Thymus (tissue), 14 donors: ENCODE measurements around the gene OR2K2. TPM values are rescaled to one million over a fixed set of nuclear protein-coding genes. Genes with fewer than 3 reads are reported as not detected.

ENCODE experiments used
- DNase-seq, 9 donors: peaks; one replicate each; pipeline ENCODE4 v3.0.0-alpha.2; 2013; ENCODE audit warnings: low spot score in 9 of 9, low read depth in 6 of 9, missing footprints in 1 of 9
- H3K27ac ChIP-seq, 2 donors: one replicate each; pipeline ENCODE4 v1.5.1; 2013; ENCODE audit warnings: control low read depth in 1 of 2, low read depth in 1 of 2, low read length in 1 of 2, mild to moderate bottlenecking in 1 of 2, moderate library complexity in 1 of 2
- H3K27me3 ChIP-seq, 2 donors: one replicate each; pipeline ENCODE4 v1.5.1; 2013; ENCODE audit warnings: low read length in 1 of 2; ENCODE audit not compliant: control insufficient read depth in 2 of 2, insufficient read depth in 1 of 2
- H3K36me3 ChIP-seq, 2 donors: one replicate each; pipeline ENCODE4 v1.5.1; 2013; ENCODE audit warnings: low read length in 1 of 2, mild to moderate bottlenecking in 1 of 2, moderate library complexity in 1 of 2; ENCODE audit not compliant: control insufficient read depth in 2 of 2, insufficient read depth in 2 of 2
- H3K4me1 ChIP-seq, 2 donors: one replicate each; pipeline ENCODE4 v1.5.1; 2013; ENCODE audit warnings: low read length in 2 of 2; ENCODE audit not compliant: control insufficient read depth in 2 of 2, insufficient read depth in 2 of 2
- H3K4me3 ChIP-seq, 2 donors: one replicate each; pipeline ENCODE4 v1.5.1; 2013; ENCODE audit warnings: low read length in 2 of 2, control low read depth in 1 of 2, mild to moderate bottlenecking in 1 of 2
- H3K9me3 ChIP-seq, 2 donors: one replicate each; pipeline ENCODE4 v1.5.1; 2013; ENCODE audit warnings: low read length in 1 of 2, mild to moderate bottlenecking in 1 of 2; ENCODE audit not compliant: control insufficient read depth in 2 of 2, insufficient read depth in 1 of 2
- WGBS: extraction: QIAGEN DNeasy Blood & Tissue Kit; methylation state at CpG from one replicate; pipeline ENCODE4 v1.1.7; 2013; 5-methylcytosine and 5-hydroxymethylcytosine counted together
- long read RNA-seq, 10 donors: transcript quantifications; one replicate each; lab custom pipeline, GENCODE V29; 2026
- polyA plus RNA-seq: library from polyadenylated mRNA; stranded (reverse); fragments of 200-250 nt; gene quantifications from one replicate; pipeline ENCODE4 v1.2.3, GENCODE V29; 2013
- total RNA-seq: library from RNA; stranded (reverse); fragments of 120-200 nt; gene quantifications from one replicate; pipeline ENCODE4 v1.2.4, GENCODE V29; 2013
- donor health status: healthy.

OR2K2 gene, protein sequence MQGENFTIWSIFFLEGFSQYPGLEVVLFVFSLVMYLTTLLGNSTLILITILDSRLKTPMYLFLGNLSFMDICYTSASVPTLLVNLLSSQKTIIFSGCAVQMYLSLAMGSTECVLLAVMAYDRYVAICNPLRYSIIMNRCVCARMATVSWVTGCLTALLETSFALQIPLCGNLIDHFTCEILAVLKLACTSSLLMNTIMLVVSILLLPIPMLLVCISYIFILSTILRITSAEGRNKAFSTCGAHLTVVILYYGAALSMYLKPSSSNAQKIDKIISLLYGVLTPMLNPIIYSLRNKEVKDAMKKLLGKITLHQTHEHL
- total RNA-seq (not detected), polyA plus RNA-seq (not detected)
- long read RNA-seq, donor 1: 0 reads
- long read RNA-seq, donor 2: 0 reads
- long read RNA-seq, donor 3: 0 reads
- long read RNA-seq, donor 4: 0 reads
- long read RNA-seq, donor 5: 0 reads
- long read RNA-seq, donor 6: 0 reads
- long read RNA-seq, donor 7: 0 reads
- long read RNA-seq, donor 8: 0 reads
- long read RNA-seq, donor 9: 0 reads
- long read RNA-seq, donor 10: 0 reads

DNA sequence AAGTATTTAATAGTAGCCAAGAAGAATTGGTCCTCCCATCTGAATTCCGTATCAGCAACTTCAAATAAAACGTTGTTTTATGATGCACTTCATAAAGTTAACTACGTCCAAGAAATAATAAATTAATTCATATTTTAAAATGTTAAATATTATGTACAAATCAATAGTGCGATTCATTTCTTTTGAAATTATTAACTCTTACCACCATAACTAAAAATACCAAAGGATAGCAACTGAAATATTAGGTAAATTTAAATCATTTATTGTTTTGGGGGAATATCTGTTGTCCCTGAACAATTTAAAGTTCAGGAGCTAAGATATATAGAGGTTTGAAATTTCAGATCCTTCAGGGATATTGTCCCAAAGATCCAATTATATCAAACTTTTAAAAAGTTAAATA lies at the start of gene OR2K2:
TSS of gene OR2K2 (minus strand) at position 101 of the 400 bp plus-strand sequence. CDS start 1,791 bp downstream, outside the sequence.
- H3K36me3 ChIP-seq: no peaks in the 10 kb centered on the region
- no peak for DNase-seq
- no peaks in the 10 kb centered on the region for H3K9me3 ChIP-seq
- WGBS: 97% methylated on average over 4 of the region's 4 CpGs
- no peaks in the 10 kb centered on the region for H3K4me1 ChIP-seq
- H3K27ac ChIP-seq: no peak within 1 kb of the TSS
- H3K4me3 ChIP-seq: no peak within 1 kb of the TSS
- H3K27me3 ChIP-seq: no peaks in the 10 kb centered on the region

GRCh38 chr9:111375817-111376564 lies 46.0 kb upstream of the OR2K2 start:
- no peak for DNase-seq
- Histone ChIP-seq H3K4me3 (no peak overlapping the region), H3K27ac (no peak overlapping the region), H3K36me3 (peaks cover 20% of the 10 kb centered on the region in 2 donors), H3K4me1 (no peaks in the 10 kb centered on the region), H3K9me3 (no peaks in the 10 kb centered on the region), H3K27me3 (no peaks in the 10 kb centered on the region)
- WGBS: 99% methylated on average over 3 of the region's 3 CpGs

DNA sequence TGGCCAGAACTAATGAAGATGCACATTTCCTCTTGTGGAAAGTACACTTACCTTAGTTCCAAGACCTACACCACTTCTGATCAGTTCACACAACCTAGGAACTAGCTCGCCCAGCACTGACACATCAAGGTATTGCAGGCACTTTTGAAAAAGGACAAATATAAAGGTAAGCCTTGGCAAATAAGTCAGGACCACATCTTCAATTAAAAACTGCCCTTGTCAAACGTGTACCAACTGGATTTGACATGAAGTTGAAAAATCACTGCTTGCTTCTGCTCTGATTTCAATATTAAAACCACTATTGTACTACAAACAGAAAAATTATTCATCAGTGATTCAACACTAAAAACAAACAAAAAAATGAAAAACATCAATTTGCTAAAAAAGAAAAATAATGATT lies 45.0 kb upstream of the OR2K2 start:
- Histone ChIP-seq H3K4me1 (no peaks in the 10 kb centered on the region), H3K36me3 (peaks cover 23 to 28% of the 10 kb centered on the region in 2 donors), H3K27ac (no peak overlapping the region), H3K9me3 (no peaks in the 10 kb centered on the region), H3K27me3 (no peaks in the 10 kb centered on the region), H3K4me3 (no peak overlapping the region)
- DNase-seq: no peak
- 97% methylated on average over 2 of the region's 2 CpGs for WGBS

DNA sequence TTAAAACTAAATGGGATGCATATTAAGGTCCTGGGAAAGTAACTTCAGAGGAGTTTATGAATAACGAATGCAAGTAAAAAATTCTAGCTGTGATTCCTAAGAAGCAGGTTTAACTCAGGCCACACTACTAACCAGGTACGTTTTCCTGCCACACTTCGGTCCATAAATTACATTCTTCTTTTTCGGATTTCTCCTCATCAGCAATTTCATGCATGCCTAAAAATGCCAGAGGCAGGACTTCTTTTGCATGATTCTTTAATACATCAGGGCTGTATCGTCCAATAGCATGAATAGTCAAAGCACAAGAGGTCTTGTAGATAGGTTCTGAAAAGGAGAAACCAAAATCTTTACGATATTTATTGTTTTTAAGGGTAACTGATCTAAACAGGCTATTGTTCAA lies 42.3 kb upstream of the OR2K2 start:
- no peaks in the 10 kb centered on the region for H3K27me3 ChIP-seq
- no peak overlapping the region for H3K27ac ChIP-seq
- peaks cover 26 to 33% of the 10 kb centered on the region in 2 donors for H3K36me3 ChIP-seq
- H3K9me3 ChIP-seq: no peaks in the 10 kb centered on the region
- H3K4me1 ChIP-seq: no peaks in the 10 kb centered on the region
- DNase-seq: no peak
- H3K4me3 ChIP-seq: no peak overlapping the region
- 96% methylated on average over 6 of the region's 6 CpGs for WGBS

DNA sequence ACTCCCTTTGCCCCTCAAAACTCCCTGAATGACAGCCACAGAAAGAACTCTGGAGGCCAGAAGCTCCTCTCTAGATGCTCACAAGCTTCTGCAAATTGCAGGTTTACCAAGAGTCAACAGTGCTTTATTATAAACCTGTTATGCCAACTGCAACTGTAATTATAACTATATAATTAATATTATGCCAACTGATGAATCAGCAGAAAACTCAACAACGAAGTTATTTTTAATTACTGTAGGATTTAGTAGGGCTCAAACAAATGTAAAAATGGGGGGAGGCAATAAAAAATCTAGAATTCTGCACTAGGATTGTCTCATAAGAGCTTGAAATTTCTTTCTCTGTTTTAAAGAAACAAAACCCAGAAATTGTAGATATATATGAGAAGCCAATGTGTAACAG lies 37.0 kb upstream of the OR2K2 start:
- WGBS: 99% methylated on average over 1 of the region's 1 CpG

DNA sequence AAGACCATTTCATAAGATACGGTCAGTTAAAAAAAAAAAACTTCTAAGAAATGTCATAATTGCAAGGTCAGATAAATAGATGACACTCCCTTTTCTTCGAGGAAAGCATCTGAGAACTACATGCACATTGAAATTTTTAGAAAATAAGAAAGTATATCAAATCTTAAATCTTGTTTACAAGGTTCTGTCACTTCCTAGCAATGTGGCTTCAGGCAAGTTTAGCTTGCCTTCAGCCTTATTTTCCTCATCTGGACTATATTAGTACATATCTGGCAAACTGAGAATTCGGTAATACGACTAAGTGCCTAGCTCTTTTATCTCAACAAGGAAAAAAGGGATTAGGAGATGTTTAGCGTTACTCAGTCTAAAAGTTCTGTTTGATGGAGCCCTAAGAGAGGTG lies 32.5 kb upstream of the OR2K2 start:
- Histone ChIP-seq H3K4me1 (no peaks in the 10 kb centered on the region), H3K9me3 (no peaks in the 10 kb centered on the region), H3K27me3 (no peaks in the 10 kb centered on the region), H3K4me3 (no peak overlapping the region), H3K36me3 (no peaks in the 10 kb centered on the region), H3K27ac (no peak overlapping the region)
- DNase-seq: no peak
- WGBS: 97% methylated on average over 5 of the region's 5 CpGs

More for the DNA sequence above, 37.0 kb upstream of the OR2K2 start:
- peaks cover 18 to 29% of the 10 kb centered on the region in 2 donors for H3K36me3 ChIP-seq
- H3K9me3 ChIP-seq: no peaks in the 10 kb centered on the region
- H3K27me3 ChIP-seq: no peaks in the 10 kb centered on the region
- no peaks in the 10 kb centered on the region for H3K4me1 ChIP-seq
- no peak for DNase-seq
- H3K4me3 ChIP-seq: no peak overlapping the region
- H3K27ac ChIP-seq: no peak overlapping the region

DNA sequence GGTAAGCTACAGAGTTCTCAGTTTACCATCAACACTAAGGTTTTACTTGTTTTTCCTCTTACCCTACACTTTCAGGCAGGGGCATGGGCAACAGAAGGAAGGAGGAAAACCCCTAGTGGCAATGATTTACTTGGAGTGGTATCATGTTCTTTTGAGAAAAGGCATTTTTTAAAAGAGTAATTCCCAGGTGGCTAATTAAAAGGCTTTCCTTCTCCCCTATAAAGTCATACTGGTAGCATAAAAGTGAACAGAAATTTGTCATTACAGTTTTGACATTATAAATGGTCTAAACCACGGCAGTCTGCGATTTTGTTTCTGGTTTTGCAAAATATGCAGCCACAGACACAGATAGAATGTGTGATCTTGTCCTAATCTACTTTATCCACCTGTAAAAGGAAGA lies 30.9 kb upstream of the OR2K2 start:
- WGBS: 97% methylated on average over 2 of the region's 2 CpGs
- DNase-seq: no peak
- no peak overlapping the region for H3K27ac ChIP-seq
- H3K9me3 ChIP-seq: no peaks in the 10 kb centered on the region
- H3K4me1 ChIP-seq: no peaks in the 10 kb centered on the region
- no peaks in the 10 kb centered on the region for H3K27me3 ChIP-seq
- no peak overlapping the region for H3K4me3 ChIP-seq
- H3K36me3 ChIP-seq: no peaks in the 10 kb centered on the region

- no peak overlapping the region for H3K27ac ChIP-seq
- no peaks in the 10 kb centered on the region for H3K27me3 ChIP-seq
- WGBS: 91% methylated on average over 11 of the region's 11 CpGs
- H3K4me3 ChIP-seq: no peak overlapping the region
- H3K9me3 ChIP-seq: no peaks in the 10 kb centered on the region
- no peak for DNase-seq
- no peaks in the 10 kb centered on the region for H3K36me3 ChIP-seq
- H3K4me1 ChIP-seq: no peaks in the 10 kb centered on the region
Measured at GRCh38 chr9:111356481-111357244, 26.6 kb upstream of the OR2K2 start.
